ENCODE results near the gene LY6G5C. TPM values are rescaled to one million over a fixed set of nuclear protein-coding genes. Genes with fewer than 3 reads are reported as not detected.

The LY6G5C gene
- total RNA-seq, 1 experiment from 2014 or later: 0.62 TPM

- no peak for TF ChIP-seq CTCF (IDR thresholded peaks at IDR 0.05)
These were observed 23.3 kb downstream of the LY6G5C start (continued) for GRCh38 chr6:31657406-31658157.

- Histone ChIP-seq H3K9me3 (ENCODE audit: control insufficient read depth, insufficient read depth, low read depth, low read length) (no peaks in the 10 kb centered on the region), H3K4me1 (ENCODE audit: control insufficient read depth, insufficient read depth, low read length) (peaks cover 34% of the 10 kb centered on the region), H3K4me3 (ENCODE audit: low read depth in 2 of 2, low read length in 2 of 2) (no peak within 1 kb of the TSS), H3K36me3 (ENCODE audit: control insufficient read depth, insufficient read depth, low read length) (no peaks in the 10 kb centered on the region; the same call in 1 of the 2 replicates), H3K27me3 (ENCODE audit: control insufficient read depth, insufficient read depth, low read length) (no peaks in the 10 kb centered on the region), H3K27ac (ENCODE audit: low read length) (no peak within 1 kb of the TSS)
- ATAC-seq: no peak
- no peak for TF ChIP-seq CTCF (IDR thresholded peaks at IDR 0.05)
- no peak for TF ChIP-seq REST (IDR thresholded peaks at IDR 0.05; ENCODE audit: insufficient read depth in 1 of 2, low read depth in 2 of 2, low read length in 1 of 2)
- no peak for TF ChIP-seq TCF7L2 (IDR thresholded peaks at IDR 0.05; ENCODE audit: low read depth, low read length)
- TF ChIP-seq POLR2AphosphoS5 (IDR thresholded peaks at IDR 0.05; ENCODE audit: low read depth, low read length): no peak
- TF ChIP-seq SIN3A (IDR thresholded peaks at IDR 0.05; ENCODE audit: borderline replicate concordance, insufficient read depth, low read depth, low read length): no peak
- in situ Hi-C loops (cut with HindIII; ENCODE audit: low pct_unique_long_range_greater_than_20kb, low sequenced_read_pairs) (no loop called here), intact Hi-C loops (cut with micrococcal nuclease; ENCODE audit: unreplicated experiment) (no loop called here)
- POLR2A ChIA-PET: no interaction called here
- CTCF ChIA-PET: no interaction called here
- no TSS peak for BruUV-seq (replicated peaks)
- no peak for DNase-seq (ENCODE audit: low read depth, low spot score)
These were observed 25.3 kb downstream of the LY6G5C start, which contains the start of gene APOM for GRCh38 chr6:31655349-31656237. APOM (plus strand) TSS chr6:31655894; CDS start chr6:31655967, 73 bp downstream.

All from Panc1 (cell line).